Upper lobe of left lung (tissue), 4 donors: ENCODE data around the gene ZNF611.

ENCODE experiments used
- CTCF ChIP-seq, 6 experiments: fragments of 450-650 bp in 4 of 6; fragments of 200-600 bp in 2 of 6; sonication (generic) in 2 of 6; IDR thresholded peaks; one replicate each; pipeline ENCODE4 v1.5.1; 2016 to 2019; ENCODE audit warnings: antibody characterized with exemption in 6 of 6
- POLR2A ChIP-seq, 4 donors: fragments of 450-650 bp; IDR thresholded peaks; one replicate each; pipeline ENCODE4 v1.5.1; 2016 to 2017; ENCODE audit warnings: antibody characterized with exemption in 4 of 4, mild to moderate bottlenecking in 2 of 4
- POLR2AphosphoS5 ChIP-seq, 2 donors: sonication (generic); formaldehyde crosslinking; IDR thresholded peaks; one replicate each; pipeline ENCODE4 v1.5.1; 2017; ENCODE audit warnings: antibody characterized with exemption in 2 of 2

- TF ChIP-seq CTCF (IDR thresholded peaks at IDR 0.05) (no peak), POLR2A (IDR thresholded peaks at IDR 0.05) (no peak), POLR2AphosphoS5 (IDR thresholded peaks at IDR 0.05) (no peak)
Observed at GRCh38 chr19:52665027-52665426, 69.8 kb downstream of the ZNF611 start.
